Fibroblast of lung (primary cell): ENCODE measurements around the gene KCNJ5. TPM values are rescaled to one million over a fixed set of nuclear protein-coding genes. Genes with fewer than 3 reads are reported as not detected.

ENCODE experiments used
- DNase-seq, 2 donors: peaks; one replicate each; pipeline versions ENCODE4 v3.0.0 to v3.0.0-alpha.2; 2010; ENCODE audit warnings: low read depth in 2 of 2
- H2AFZ ChIP-seq: 2 replicates; pipeline ENCODE4 v1.5.1; 2012; ENCODE audit warnings: low read length, control low read depth, inconsistent platforms
- H3K27ac ChIP-seq: 2 replicates; pipeline ENCODE4 v1.5.1; 2011; ENCODE audit warnings: low read length, control low read depth; ENCODE audit not compliant: insufficient read depth
- H3K27me3 ChIP-seq: 2 replicates; pipeline ENCODE4 v1.5.1; 2011; ENCODE audit warnings: mild to moderate bottlenecking, low read length; ENCODE audit not compliant: control insufficient read depth, insufficient read depth
- H3K36me3 ChIP-seq: 2 replicates; pipeline ENCODE4 v1.5.1; 2011; ENCODE audit warnings: low read length; ENCODE audit not compliant: control insufficient read depth, insufficient read depth
- H3K4me1 ChIP-seq: 2 replicates; pipeline ENCODE4 v1.5.1; 2011; ENCODE audit warnings: low read length; ENCODE audit not compliant: control insufficient read depth, insufficient read depth; ENCODE audit errors: extremely low read depth
- H3K4me2 ChIP-seq: 2 replicates; pipeline ENCODE4 v1.5.1; 2011; ENCODE audit warnings: low read length, control low read depth; ENCODE audit not compliant: insufficient read depth; ENCODE audit errors: extremely low read depth
- H3K4me3 ChIP-seq, 4 experiments: fragments of 200-600 bp in 1 of 4; sonication (generic) in 1 of 4; replicated peaks in 1 of 4; 2 replicates each; pipeline ENCODE4 v1.5.1; 2011 to 2016; ENCODE audit warnings: low read length in 4 of 4, low read depth in 3 of 4, mild to moderate bottlenecking in 3 of 4, control low read depth in 2 of 4, inconsistent platforms in 1 of 4, mixed read lengths in 1 of 4; ENCODE audit not compliant: insufficient read depth in 1 of 4; ENCODE audit errors: control extremely low read depth in 1 of 4
- H3K79me2 ChIP-seq: 2 replicates; pipeline ENCODE4 v1.5.1; 2012; ENCODE audit warnings: mild to moderate bottlenecking, low read length, inconsistent platforms; ENCODE audit not compliant: control insufficient read depth, insufficient read depth
- H3K9ac ChIP-seq: 2 replicates; pipeline ENCODE4 v1.5.1; 2011; ENCODE audit warnings: mild to moderate bottlenecking, low read length, control low read depth; ENCODE audit not compliant: insufficient read depth
- H3K9me3 ChIP-seq: 2 replicates; pipeline ENCODE4 v1.5.1; 2012; ENCODE audit warnings: low read depth, low read length; ENCODE audit not compliant: control insufficient read depth, insufficient read depth
- H4K20me1 ChIP-seq: 2 replicates; pipeline ENCODE4 v1.5.1; 2011; ENCODE audit warnings: low read length; ENCODE audit not compliant: control insufficient read depth, insufficient read depth; ENCODE audit errors: extremely low read depth
- EZH2 ChIP-seq: IDR thresholded peaks from 2 replicates; pipeline ENCODE4 v1.5.1; 2012; ENCODE audit warnings: low read length, control low read depth, mild to moderate bottlenecking; ENCODE audit errors: missing control alignments
- polyA plus RNA-seq, 2 donors: library from polyadenylated mRNA; depleted of rRNA in 1 of 2; stranded (reverse) in 1 of 2; unstranded in 1 of 2; fragments of >200 nt; gene quantifications; 2 replicates each; pipeline ENCODE4 v1.2.1, GENCODE V29; 2011 to 2012; ENCODE audit warnings: missing spikeins in 1 of 2
- total RNA-seq: library from RNA; depleted of rRNA; stranded (reverse); fragments of >200 nt; gene quantifications from 2 replicates; pipeline ENCODE4 v1.2.1, GENCODE V29; 2014
- TF ChIP-seq, protein P1 (sequence below), 2 donors: IDR thresholded peaks in 1 of 2; conservative IDR thresholded peaks in 1 of 2; 1 replicate in 1 of 2; 2 replicates in 1 of 2; pipeline ENCODE4 v1.5.1; 2011 to 2012; ENCODE audit warnings: low read length in 2 of 2, control low read depth in 1 of 2, inconsistent platforms in 1 of 2, low read depth in 1 of 2, mild to moderate bottlenecking in 1 of 2

The KCNJ5 gene
- total and polyA plus RNA-seq, 2 donors (not counting 1 experiment from before 2014, with no cell fraction given) = 0.24 to 0.33 TPM

DNA sequence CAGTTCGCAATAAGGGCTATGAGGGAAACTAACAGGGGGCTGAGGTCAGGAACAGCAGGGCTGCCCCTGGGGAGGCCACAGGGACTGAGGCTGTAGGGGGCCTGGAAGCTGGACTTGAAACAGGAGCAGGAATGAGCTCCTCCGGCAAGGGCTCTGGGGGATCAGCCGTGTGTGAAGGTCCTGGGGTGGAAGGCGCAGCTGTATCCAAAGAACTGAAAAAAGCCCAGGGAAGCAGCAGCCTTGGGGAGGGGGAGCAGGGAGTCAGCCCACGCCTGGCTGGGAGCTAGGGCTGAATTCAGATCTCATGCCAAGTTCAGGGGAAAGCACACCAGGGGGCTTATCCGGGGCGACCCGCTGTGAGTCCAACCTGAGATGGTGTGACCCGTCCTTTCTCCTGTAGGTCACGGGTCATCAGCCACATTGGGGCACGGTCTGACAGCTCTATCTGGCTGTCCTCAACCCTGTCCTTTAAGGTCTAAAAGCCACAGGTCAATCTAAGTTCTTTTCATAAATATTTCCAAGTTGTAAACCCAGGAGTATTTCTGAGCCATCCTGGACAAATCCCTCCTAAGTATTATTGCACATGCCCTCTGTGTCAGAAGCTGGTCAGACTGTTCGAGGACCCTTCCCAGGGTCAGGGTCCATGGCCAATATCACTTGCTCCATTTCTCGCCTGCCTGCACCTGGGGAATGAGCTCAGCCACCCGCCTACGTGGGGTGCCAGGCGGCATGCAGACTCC lies 33.5 kb downstream of the KCNJ5 start:
- H3K4me2 ChIP-seq = no peak overlapping the region
- H3K9ac ChIP-seq = no peak overlapping the region
- H3K9me3 ChIP-seq = no peaks in the 10 kb centered on the region
- no peak overlapping the region for H3K4me3 ChIP-seq
- TF ChIP-seq, protein P1, sequence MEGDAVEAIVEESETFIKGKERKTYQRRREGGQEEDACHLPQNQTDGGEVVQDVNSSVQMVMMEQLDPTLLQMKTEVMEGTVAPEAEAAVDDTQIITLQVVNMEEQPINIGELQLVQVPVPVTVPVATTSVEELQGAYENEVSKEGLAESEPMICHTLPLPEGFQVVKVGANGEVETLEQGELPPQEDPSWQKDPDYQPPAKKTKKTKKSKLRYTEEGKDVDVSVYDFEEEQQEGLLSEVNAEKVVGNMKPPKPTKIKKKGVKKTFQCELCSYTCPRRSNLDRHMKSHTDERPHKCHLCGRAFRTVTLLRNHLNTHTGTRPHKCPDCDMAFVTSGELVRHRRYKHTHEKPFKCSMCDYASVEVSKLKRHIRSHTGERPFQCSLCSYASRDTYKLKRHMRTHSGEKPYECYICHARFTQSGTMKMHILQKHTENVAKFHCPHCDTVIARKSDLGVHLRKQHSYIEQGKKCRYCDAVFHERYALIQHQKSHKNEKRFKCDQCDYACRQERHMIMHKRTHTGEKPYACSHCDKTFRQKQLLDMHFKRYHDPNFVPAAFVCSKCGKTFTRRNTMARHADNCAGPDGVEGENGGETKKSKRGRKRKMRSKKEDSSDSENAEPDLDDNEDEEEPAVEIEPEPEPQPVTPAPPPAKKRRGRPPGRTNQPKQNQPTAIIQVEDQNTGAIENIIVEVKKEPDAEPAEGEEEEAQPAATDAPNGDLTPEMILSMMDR (conservative IDR thresholded peaks at IDR 0.05 in 1 of 2, IDR thresholded peaks at IDR 0.05 in 1 of 2; ENCODE audit: low read depth in 1 of 2, low read length in 2 of 2) = no peak
- TF ChIP-seq EZH2 = no peak
- no peaks in the 10 kb centered on the region for H3K79me2 ChIP-seq
- no peak overlapping the region for H2AFZ ChIP-seq
- no peak overlapping the region for H3K27ac ChIP-seq
- no peaks in the 10 kb centered on the region for H3K36me3 ChIP-seq
- H4K20me1 ChIP-seq = no peaks in the 10 kb centered on the region
- DNase-seq = no peak
- no peaks in the 10 kb centered on the region for H3K4me1 ChIP-seq
- no peaks in the 10 kb centered on the region for H3K27me3 ChIP-seq

DNA sequence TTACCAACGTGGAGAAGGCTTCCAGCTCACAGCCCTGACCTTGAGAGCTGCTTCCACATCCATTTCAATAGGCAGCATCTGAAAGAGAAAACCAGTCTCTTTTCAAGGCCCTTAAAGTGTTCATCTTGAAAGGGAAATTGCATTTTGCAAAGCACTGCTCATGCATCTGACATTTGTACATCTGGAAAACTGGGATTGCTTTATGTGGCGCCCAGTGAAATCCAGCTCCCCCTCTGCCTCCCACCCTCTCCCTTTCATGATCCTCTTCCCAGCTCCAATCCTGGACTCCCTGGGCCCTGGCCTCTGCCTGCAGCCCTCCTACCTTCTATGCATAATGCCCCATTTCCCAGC lies 34.1 kb downstream of the KCNJ5 start:
- H3K4me3 ChIP-seq = no peak overlapping the region
- H2AFZ ChIP-seq = no peak overlapping the region
- no peak for DNase-seq
- no peaks in the 10 kb centered on the region for H3K27me3 ChIP-seq
- no peak overlapping the region for H3K27ac ChIP-seq
- H3K9ac ChIP-seq = no peak overlapping the region
- TF ChIP-seq, protein P1 (conservative IDR thresholded peaks at IDR 0.05 in 1 of 2, IDR thresholded peaks at IDR 0.05 in 1 of 2; ENCODE audit: low read depth in 1 of 2, low read length in 2 of 2) = no peak
- no peak for TF ChIP-seq EZH2
- H3K79me2 ChIP-seq = no peaks in the 10 kb centered on the region
- H3K9me3 ChIP-seq = no peaks in the 10 kb centered on the region
- H3K4me2 ChIP-seq = no peak overlapping the region
- no peaks in the 10 kb centered on the region for H4K20me1 ChIP-seq
- no peaks in the 10 kb centered on the region for H3K36me3 ChIP-seq
- H3K4me1 ChIP-seq = no peaks in the 10 kb centered on the region

- Histone ChIP-seq H4K20me1 (no peaks in the 10 kb centered on the region), H3K9ac (no peak overlapping the region), H3K4me3 (no peak overlapping the region), H3K79me2 (no peaks in the 10 kb centered on the region), H3K4me2 (no peak overlapping the region), H3K9me3 (no peaks in the 10 kb centered on the region), H3K27me3 (no peaks in the 10 kb centered on the region), H3K4me1 (no peaks in the 10 kb centered on the region), H3K36me3 (no peaks in the 10 kb centered on the region), H3K27ac (no peak overlapping the region), H2AFZ (no peak overlapping the region)
- no peak for DNase-seq
- no peak for TF ChIP-seq EZH2
- TF ChIP-seq, protein P1 (conservative IDR thresholded peaks at IDR 0.05 in 1 of 2, IDR thresholded peaks at IDR 0.05 in 1 of 2; ENCODE audit: low read depth in 1 of 2, low read length in 2 of 2) = no peak
Observed at GRCh38 chr11:128926000-128926399, 34.8 kb downstream of the KCNJ5 start.
